Skeletal muscle satellite cell (primary cell): ENCODE results near the gene KIAA0586.
"Not testable (repeated sequence)": the region's sequence is repeated elsewhere in the genome, so short reads cannot be mapped to it uniquely, and the experiment has no call there.

Source experiments
- H3K27me3 ChIP-seq: 2 replicates; pipeline ENCODE4 v1.7.0; 2013; ENCODE audit warnings: low read length; ENCODE audit not compliant: control insufficient read depth, insufficient read depth
- H3K36me3 ChIP-seq: 2 replicates; pipeline ENCODE4 v1.7.0; 2013; ENCODE audit warnings: mild to moderate bottlenecking, control low read depth, low read length; ENCODE audit not compliant: insufficient read depth
- H3K4me1 ChIP-seq: 2 replicates; pipeline ENCODE4 v1.7.0; 2013; ENCODE audit warnings: low read length; ENCODE audit not compliant: control insufficient read depth, insufficient read depth
- H3K4me2 ChIP-seq: 2 replicates; pipeline ENCODE4 v1.7.0; 2013; ENCODE audit warnings: mild to moderate bottlenecking, low read length
- H3K4me3 ChIP-seq: 2 replicates; pipeline ENCODE4 v1.7.0; 2013; ENCODE audit warnings: low read length
- H3K9ac ChIP-seq: 2 replicates; pipeline ENCODE4 v1.7.0; 2013; ENCODE audit warnings: mild to moderate bottlenecking, low read depth, low read length, moderate library complexity
- H3K9me3 ChIP-seq: replicated peaks from 2 replicates; pipeline ENCODE4 v1.7.0; 2013; ENCODE audit warnings: mild to moderate bottlenecking, control low read depth, low read length

KIAA0586 gene

DNA sequence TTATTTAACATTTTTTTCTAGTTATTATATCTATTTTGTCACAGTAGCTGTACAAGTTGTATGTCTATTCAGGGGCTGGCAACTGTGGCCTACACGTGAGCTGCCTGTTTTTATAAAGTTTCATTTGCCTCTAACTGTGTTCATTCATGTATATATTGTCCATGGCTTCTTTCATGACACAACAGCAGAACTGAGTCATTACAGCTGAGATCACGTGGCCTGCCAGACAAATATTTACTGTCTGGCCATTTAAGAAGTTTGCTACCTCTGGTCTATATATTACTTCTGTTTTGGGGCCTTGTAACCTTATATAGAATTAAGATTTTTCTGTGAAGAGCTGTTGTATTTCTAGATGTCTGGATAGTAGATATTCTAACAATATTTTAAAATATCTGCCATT, 37.9 kb downstream of the KIAA0586 start:
- Histone ChIP-seq H3K4me1 (no peaks in the 10 kb centered on the region), H3K36me3 (peaks cover 44% of the 10 kb centered on the region), H3K27me3 (no peaks in the 10 kb centered on the region), H3K9ac (no peak overlapping the region), H3K9me3 (no peaks in the 10 kb centered on the region), H3K4me3 (no peak overlapping the region), H3K4me2 (no peak overlapping the region)

DNA sequence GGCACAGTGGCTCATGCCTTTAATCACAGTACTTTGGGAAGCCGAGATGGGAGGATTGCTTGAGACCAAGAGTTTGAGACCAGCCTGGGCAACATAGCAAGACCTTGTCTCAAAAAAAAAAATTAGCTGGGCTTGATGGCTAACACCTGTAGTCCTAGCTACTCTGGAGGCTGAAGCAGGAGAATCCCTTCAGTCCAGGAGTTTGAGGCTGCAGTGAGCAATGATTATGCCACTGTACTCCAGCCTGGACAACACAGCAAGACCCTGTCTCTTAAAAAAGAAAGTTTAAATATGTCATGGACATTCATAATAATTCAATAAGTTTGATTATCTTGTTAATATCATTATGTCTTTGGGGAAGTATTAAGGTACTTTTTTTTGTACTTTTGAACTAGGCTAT, 38.9 kb downstream of the KIAA0586 start:
- H3K36me3 ChIP-seq = peaks cover 37% of the 10 kb centered on the region
- H3K4me1 ChIP-seq = no peaks in the 10 kb centered on the region
- H3K27me3 ChIP-seq = no peaks in the 10 kb centered on the region
- H3K9ac ChIP-seq = no peak overlapping the region
- H3K4me3 ChIP-seq = no peak overlapping the region
- no peaks in the 10 kb centered on the region for H3K9me3 ChIP-seq
- no peak overlapping the region for H3K4me2 ChIP-seq

DNA sequence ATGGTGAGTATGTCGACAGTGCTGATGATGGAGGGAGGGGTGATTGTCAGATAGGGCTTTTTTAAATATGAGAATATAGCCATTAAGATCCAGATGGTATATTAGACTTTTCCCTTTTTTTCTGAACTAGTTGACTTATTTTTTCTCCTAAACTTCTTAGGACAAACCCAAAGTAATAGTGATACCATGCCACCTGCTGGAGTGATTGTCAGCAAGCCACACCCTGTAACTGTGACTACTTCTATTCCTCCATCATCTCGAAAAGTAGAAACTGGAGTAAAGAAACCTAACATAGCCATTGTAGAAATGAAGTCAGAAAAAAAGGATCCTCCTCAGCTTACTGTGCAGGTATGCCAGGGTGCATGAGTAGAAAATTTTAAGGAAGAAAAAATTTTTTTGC, 40.1 kb downstream of the KIAA0586 start:
- Histone ChIP-seq H3K4me2 (no peak overlapping the region), H3K27me3 (no peaks in the 10 kb centered on the region), H3K4me3 (no peak overlapping the region), H3K9me3 (no peaks in the 10 kb centered on the region), H3K9ac (no peak overlapping the region), H3K36me3 (peaks cover 33% of the 10 kb centered on the region), H3K4me1 (no peaks in the 10 kb centered on the region)

DNA sequence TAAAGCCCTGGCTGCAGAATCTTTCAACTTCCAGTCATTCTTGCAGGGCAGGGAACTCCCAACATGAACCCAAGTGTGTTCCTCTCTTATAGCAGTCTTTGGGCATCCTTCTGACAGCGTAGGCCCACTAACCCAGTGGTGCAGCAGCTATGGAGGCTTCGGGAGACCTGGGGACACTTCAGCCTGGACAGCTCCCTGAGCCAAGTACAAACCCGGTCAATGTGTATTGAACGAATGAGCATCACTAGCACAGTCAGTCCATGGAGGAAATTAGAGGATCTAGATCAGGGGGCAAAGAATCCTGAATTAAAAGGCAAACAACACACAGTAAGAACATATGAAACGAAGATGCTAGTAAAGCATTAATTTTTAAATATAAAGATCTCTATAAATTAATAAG, 41.8 kb downstream of the KIAA0586 start:
- H3K4me1 ChIP-seq = no peaks in the 10 kb centered on the region
- H3K27me3 ChIP-seq = no peaks in the 10 kb centered on the region
- no peak overlapping the region for H3K9ac ChIP-seq
- H3K9me3 ChIP-seq = no peaks in the 10 kb centered on the region
- no peak overlapping the region for H3K4me3 ChIP-seq
- no peak overlapping the region for H3K4me2 ChIP-seq
- peaks cover 25% of the 10 kb centered on the region for H3K36me3 ChIP-seq

DNA sequence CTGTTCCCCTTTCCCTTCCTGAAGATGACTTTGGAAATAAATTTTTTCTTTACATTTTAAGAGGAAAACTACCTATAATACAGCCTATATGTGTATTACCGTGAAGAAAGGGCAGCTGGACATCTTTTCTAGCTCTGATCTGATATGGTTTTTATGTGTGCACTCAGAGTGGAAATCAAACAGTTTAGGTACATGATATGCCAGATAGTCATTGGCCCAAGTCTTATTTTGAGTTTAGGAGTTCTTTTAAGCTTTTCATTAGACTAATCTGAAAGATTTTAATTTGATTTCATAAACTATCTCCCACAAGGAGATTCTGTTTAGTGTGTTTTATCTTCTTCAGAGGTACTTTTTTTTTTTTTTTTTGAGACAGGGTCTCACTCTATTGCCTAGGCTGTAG, 48.8 kb downstream of the KIAA0586 start:
- no peaks in the 10 kb centered on the region for H3K27me3 ChIP-seq
- peaks cover 18% of the 10 kb centered on the region for H3K36me3 ChIP-seq
- H3K4me1 ChIP-seq = no peaks in the 10 kb centered on the region
- H3K9ac ChIP-seq = no peak overlapping the region
- H3K4me3 ChIP-seq = no peak overlapping the region
- H3K9me3 ChIP-seq = no peaks in the 10 kb centered on the region
- no peak overlapping the region for H3K4me2 ChIP-seq

DNA sequence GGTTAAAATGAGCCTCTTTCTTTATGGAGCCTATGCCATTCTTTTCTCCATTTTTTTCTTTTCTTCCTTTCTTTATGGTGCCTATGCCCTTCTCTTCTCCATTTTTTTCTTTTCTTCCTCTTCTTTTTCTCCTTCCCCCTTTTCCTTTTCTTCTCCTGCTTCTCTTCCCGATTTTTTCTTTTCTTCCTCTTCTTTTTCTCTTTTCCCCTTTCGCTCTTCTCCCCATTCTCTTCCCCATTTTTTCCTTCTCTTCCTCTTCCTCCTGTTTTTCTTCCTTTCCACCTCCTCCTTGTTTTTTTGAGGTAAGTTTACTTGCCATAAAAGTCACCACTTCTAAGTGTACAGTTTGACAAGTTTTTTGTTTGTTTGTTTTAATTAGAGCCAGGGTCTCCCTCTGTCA, 50.1 kb downstream of the KIAA0586 start:
- no peaks in the 10 kb centered on the region for H3K9me3 ChIP-seq
- peaks cover 18% of the 10 kb centered on the region for H3K36me3 ChIP-seq
- H3K9ac ChIP-seq = no peak overlapping the region
- no peaks in the 10 kb centered on the region for H3K27me3 ChIP-seq
- H3K4me3 ChIP-seq = no peak overlapping the region
- H3K4me2 ChIP-seq = no peak overlapping the region
- no peaks in the 10 kb centered on the region for H3K4me1 ChIP-seq

DNA sequence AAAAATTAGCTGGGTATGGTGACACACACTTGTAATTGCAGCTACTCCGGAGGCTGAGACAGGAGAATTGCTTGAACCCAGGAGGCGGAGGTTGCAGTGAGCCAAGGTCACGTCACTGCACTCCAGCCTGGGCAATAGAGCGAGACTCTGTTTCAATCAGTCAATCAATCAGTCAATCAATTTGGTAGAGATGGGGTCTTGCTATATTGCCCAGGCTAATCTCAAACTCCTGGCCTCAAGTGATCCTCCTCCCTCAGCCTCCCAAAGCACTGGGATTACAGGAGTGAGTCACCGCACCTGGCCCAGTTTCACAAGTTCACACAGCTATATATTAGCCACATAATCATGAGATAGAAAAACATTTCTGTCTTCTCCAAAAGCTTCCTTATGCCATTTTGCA, 50.8 kb downstream of the KIAA0586 start:
- H3K4me1 ChIP-seq, H3K27me3 ChIP-seq, H3K9me3 ChIP-seq, H3K9ac ChIP-seq, H3K4me2 ChIP-seq, H3K4me3 ChIP-seq: not testable (repeated sequence)
- peaks cover 20% of the 10 kb centered on the region for H3K36me3 ChIP-seq

DNA sequence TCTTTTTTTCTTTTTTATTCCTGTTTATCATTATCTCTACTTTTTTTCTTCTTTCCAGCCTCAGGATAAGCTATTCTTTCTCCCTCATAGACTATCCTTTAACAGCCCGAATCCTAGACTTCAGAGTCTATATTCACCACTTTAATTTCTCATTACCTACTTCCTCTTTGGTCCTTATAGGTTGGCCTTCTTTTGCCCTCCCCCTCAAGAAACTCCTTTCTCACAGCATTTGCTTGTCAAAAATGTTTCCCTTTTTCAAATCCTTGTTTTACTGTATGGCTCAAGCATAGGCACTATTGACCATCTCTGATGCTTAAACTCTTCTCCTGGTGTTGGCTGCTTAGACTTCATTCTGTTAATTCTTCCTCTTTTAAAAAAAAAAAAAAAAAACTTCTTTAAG, 52.5 kb downstream of the KIAA0586 start:
- peaks cover 14% of the 10 kb centered on the region for H3K36me3 ChIP-seq
- H3K9me3 ChIP-seq = no peaks in the 10 kb centered on the region
- H3K4me2 ChIP-seq = no peak overlapping the region
- H3K4me3 ChIP-seq = no peak overlapping the region
- H3K27me3 ChIP-seq = no peaks in the 10 kb centered on the region
- no peaks in the 10 kb centered on the region for H3K4me1 ChIP-seq
- no peak overlapping the region for H3K9ac ChIP-seq

DNA sequence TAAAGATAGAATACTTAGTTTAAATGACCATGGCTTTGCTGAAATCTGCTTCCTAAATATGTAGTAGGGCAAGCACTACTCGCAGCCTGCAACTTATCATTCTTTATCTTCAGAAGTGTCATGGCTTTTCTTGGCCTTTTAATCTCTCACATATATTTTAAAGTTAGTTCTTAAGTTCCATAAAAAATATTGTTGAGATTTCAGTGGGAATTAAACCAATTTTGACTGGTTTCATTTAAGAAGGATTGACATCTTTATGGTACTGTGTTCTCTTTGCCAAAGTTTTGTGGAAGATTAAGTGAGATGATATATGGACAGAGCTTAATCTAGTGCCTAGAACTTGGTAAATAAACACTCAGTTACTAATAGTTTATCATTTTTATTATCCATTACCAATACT, 56.7 kb downstream of the KIAA0586 start:
- no peak overlapping the region for H3K4me2 ChIP-seq
- no peak overlapping the region for H3K9ac ChIP-seq
- H3K4me3 ChIP-seq = no peak overlapping the region
- no peaks in the 10 kb centered on the region for H3K27me3 ChIP-seq
- peaks cover 7% of the 10 kb centered on the region for H3K36me3 ChIP-seq
- no peaks in the 10 kb centered on the region for H3K9me3 ChIP-seq
- H3K4me1 ChIP-seq = peaks cover 10% of the 10 kb centered on the region

DNA sequence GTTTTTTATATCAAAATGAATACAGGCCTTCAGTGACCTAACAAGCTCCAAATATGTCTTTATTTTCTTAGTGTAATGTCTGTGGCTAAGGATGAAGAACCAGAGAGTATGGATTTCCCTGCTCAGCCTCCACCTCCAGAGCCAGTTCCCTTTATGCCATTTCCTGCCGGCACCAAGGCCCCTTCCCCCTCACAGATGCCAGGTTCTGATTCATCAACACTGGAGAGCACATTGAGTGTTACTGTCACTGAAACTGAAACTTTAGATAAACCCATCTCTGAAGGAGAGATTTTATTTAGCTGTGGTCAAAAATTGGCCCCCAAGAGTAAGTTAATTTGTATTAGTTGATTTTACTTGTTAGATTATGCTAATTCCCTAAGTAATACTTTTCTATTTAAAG, 61.0 kb downstream of the KIAA0586 start:
- Histone ChIP-seq H3K36me3 (peaks cover 9% of the 10 kb centered on the region), H3K4me3 (no peak overlapping the region), H3K9ac (peak overlapping the region; percentile 26), H3K27me3 (no peaks in the 10 kb centered on the region), H3K4me1 (peaks cover 24% of the 10 kb centered on the region), H3K9me3 (no peaks in the 10 kb centered on the region), H3K4me2 (peak overlapping the region; percentile 48)

DNA sequence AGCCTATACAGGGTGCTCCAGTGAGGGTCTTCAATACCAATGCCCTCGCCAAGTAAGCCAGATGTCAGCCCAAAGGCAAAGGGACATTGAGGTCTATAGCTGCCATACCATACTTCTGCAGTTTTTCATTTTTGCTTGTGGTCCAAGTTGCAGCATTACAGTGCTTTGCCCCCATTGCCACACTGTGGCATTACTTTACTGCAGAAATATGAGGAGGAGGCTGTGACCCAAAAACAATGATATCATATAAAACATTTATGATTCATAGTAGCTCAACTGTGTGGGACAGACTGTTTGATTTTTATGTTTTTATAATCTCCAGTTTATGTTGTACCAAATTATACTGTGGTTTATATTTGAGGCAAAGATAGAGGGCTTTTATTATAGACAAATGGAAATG, 64.1 kb downstream of the KIAA0586 start:
- H3K9ac ChIP-seq = no peak overlapping the region
- no peak overlapping the region for H3K4me3 ChIP-seq
- H3K9me3 ChIP-seq = no peaks in the 10 kb centered on the region
- H3K4me2 ChIP-seq = peak overlapping the region; percentile 62
- peaks cover 24% of the 10 kb centered on the region for H3K36me3 ChIP-seq
- peaks cover 24% of the 10 kb centered on the region for H3K4me1 ChIP-seq
- no peaks in the 10 kb centered on the region for H3K27me3 ChIP-seq

DNA sequence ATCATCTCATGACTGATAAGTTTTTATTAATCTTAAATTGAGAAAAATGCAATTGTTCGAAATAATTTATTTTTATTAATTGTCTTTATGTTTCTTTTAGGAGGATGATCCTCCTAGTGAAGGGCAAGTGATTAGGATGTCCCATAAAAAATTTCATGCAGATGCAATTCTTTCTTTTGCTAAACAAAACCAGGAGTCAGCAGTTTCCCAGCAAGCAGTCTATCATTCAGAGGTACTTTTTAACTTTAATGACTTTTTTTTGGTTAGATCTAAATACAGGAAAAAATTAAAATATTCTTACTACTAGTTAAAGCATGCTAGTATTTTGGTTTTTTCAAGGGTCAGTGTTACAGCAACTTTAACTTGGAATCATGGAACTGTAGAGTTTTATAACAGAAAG, 64.5 kb downstream of the KIAA0586 start:
- H3K4me2 ChIP-seq = peak overlapping the region; percentile 1
- peaks cover 24% of the 10 kb centered on the region for H3K36me3 ChIP-seq
- no peak overlapping the region for H3K4me3 ChIP-seq

More for the DNA sequence above, 64.5 kb downstream of the KIAA0586 start:
- Histone ChIP-seq H3K9me3 (no peaks in the 10 kb centered on the region), H3K4me1 (peaks cover 24% of the 10 kb centered on the region), H3K27me3 (no peaks in the 10 kb centered on the region), H3K9ac (no peak overlapping the region)
